Measurements from ENCODE around the gene RASD1.

The RASD1 gene

DNA sequence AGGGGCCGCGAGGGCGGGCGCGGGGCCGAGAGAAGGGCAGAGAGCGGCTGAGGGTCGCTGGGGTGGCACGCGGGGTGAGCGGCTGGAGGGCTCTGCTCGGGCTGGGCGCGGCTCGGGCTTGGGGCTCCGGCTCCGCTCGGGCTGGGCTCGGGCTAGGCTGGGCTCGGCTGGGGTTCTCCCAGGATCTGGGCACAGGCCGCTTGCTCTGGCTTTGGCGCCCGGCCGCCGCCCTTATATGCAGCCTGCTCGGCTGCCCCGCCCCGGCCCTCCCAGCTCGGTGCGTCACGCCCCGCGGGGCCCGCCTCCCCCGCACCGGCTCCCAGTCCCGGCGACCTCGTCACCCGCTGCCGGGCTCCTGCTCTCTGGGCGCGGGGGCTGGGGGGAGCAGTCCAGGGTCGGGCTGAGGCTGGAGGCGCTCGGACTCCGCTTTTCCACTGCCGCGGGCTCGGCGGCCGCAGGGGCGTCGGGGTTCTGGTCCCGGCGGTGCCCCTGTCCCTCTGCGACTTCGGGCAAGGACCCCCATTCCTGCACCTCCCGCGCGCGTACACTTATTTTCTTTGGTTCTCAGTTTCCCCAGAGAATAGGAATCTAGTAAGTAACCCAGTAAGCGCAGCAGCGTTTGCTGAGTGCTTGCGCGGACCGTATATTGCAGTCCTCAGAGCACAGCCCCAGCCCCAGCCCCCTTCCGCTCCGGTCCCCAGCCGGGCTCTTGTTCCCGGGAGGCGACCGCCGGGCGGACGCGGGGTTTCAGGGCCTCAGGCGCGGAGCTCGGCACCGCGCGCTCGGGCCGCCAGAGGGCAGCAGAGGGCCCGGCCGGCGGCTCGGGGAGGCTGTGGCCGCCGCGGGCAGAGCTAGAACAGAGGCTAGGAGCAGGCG, at the start of gene RASD1:
Gene RASD1 (minus strand): TSS at position 207 of the 876 bp plus-strand sequence. CDS start 214 bp downstream, outside the sequence.
- DNase-seq, result peak; percentile 85

DNA sequence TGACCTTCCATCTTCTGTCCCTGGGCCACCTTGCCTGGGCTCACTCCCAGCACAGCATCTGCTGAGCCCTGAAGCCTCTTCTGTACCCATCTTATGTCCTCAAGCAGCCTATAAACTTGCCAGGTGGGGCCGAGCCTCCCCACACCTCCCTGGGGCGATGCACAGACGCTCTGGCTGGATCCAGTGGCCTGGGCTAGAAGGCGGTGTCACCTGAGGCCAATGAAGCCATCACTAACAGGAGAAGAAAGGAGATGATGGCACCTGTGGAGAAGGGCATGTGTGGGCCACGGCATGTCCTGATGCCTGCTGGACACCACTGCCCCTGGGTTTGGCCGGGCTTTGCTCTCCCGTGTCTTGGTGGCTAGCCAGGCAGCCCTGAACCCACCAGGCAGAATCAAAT, 49.8 kb upstream of the RASD1 start:
- no peak for DNase-seq

DNA sequence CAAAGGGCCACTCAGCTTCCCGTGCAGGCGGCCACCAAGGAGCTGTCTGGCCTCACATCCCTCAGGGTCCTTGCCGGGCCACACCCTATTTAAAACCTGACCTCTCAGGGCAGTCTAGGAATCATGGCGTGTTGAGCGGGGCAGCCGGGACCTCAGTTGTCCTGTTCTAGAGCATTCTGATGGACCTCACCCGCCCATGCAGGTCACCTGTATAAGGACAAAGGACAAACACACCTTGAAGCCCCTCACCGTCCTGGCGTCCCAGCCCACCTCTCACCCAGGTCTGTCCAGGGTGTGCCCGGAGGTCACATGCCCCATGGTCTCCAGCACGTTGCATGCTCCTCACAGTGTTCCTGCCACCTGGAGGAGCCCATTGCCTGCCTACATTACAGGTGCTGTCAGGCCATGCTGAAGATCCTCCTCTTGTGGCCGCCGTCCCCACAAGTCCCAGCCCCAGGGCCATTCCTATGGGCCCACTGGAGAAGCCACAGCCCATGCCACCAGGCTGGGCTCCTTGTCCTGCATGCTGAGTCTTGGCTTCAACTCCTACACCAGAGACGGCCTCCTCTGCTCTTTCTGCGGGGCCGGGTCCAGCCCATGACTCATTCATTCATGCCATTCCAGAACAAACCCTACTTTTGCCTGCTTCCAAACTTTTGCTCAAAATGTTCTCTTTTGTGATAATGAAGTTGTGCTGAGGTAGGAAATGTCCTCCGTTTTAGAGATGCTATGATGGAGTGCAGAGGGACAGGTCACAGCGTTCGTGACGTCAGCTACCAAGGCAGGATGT, 49.0 kb upstream of the RASD1 start:
- DNase-seq, result no peak

GRCh38 chr17:17542906-17543635, 46.9 kb upstream of the RASD1 start:
- no peak for DNase-seq

- DNase-seq, result no peak
Observed at GRCh38 chr17:17541640-17542001, 45.4 kb upstream of the RASD1 start.

DNA sequence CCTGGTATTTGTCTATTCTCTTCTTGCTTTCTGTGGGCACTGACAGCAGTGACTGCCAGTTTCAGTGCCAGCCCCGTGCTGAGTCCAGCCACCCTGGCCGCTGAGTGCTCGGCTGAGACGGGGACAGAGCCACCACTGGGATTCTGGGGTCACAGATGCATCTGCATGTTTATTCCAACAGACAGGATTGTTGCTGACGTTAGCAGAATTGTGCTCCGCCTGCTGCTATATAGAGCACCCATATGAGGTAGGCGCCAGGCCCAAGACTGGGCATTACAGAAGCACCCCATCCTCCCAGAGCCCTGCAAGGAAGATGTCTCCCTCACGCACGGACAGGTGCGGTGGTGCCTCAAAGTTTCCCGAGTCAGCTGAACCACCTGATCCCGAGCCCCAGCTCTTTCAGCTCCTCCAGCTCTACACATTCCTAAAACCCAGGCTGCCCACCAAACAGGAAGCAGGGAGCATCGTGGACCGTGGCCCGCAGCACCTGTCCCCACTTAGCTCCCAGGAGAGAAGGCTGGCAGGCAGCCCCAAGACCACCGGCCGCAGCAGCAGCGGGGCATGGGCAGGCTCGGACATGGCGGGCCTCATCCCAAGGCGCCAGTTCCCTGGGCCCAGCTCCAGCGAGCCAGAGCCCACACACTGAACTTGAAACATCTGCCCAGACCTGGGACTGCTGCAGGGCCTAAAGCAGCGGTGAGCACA, 44.9 kb upstream of the RASD1 start:
- DNase-seq, result no peak

GRCh38 chr17:17540278-17540906, 44.2 kb upstream of the RASD1 start:
- no peak for DNase-seq

DNA sequence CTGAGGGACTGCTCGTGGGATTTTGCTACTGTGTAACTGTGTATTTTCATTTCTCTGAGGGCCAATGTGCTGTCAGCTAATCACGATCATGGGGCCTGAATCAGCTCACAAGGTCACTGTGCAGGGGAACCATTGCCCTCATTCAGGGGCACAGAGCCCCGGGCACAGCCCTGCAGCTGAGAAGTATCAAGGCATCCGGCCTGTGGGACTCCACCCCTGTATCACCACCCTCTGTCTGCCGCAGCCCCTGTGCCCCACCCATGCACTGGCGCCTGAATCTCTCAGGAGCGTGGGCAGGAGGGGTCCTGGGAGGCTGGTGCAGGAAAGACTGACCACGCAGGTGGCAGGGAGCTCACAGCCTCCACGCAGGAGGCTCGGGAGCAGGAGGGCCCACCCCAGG, 43.4 kb upstream of the RASD1 start:
- DNase-seq, result no peak

- no peak for DNase-seq
Observed at GRCh38 chr17:17538417-17539391, 42.5 kb upstream of the RASD1 start.

GRCh38 chr17:17537311-17538099, 41.3 kb upstream of the RASD1 start:
- DNase-seq, result no peak

- no peak for DNase-seq
Observed at GRCh38 chr17:17536702-17537101, 40.5 kb upstream of the RASD1 start.

DNA sequence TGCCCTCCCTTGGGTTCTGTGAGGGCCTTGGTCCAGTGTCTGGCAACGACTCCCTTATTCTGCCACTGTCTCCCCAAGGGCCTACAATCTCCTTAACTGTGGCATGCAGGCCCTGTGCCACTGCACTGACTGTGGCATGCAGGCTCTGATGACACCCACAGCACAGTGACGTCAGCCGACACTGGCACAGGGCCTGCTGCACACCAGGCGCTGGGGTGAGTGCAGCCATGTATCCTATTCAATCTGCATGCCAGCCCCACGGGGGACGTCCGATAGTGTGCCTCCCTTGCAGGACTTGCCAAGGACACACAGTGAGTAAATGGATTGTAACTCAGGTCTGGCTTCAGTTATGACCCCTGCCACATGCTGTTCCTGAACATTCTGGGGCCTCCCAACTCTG, 39.8 kb upstream of the RASD1 start:
- DNase-seq, result no peak

- DNase-seq, result no peak
Observed at GRCh38 chr17:17533901-17534441, 37.8 kb upstream of the RASD1 start.

DNA sequence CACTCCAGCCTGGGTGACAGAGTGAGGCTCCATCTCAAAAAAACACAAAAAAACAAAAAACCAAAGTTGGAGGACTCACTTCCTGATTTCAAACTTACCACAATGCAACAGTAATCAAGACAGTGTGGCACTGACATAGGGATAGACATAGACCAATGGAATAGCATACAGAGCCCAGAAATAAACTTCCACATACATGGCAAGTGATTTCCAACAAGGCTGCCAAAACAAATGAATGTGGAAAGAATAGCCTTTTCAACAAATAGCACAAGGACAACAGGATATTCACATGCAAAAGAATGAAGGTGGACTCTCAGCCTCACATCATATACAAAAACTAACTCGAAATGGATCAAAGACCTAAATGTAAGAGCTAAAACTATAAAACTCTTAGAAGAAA, 36.8 kb upstream of the RASD1 start:
- DNase-seq, result no peak

- no peak for DNase-seq
Observed at GRCh38 chr17:17531156-17531555, 35.0 kb upstream of the RASD1 start.

DNA sequence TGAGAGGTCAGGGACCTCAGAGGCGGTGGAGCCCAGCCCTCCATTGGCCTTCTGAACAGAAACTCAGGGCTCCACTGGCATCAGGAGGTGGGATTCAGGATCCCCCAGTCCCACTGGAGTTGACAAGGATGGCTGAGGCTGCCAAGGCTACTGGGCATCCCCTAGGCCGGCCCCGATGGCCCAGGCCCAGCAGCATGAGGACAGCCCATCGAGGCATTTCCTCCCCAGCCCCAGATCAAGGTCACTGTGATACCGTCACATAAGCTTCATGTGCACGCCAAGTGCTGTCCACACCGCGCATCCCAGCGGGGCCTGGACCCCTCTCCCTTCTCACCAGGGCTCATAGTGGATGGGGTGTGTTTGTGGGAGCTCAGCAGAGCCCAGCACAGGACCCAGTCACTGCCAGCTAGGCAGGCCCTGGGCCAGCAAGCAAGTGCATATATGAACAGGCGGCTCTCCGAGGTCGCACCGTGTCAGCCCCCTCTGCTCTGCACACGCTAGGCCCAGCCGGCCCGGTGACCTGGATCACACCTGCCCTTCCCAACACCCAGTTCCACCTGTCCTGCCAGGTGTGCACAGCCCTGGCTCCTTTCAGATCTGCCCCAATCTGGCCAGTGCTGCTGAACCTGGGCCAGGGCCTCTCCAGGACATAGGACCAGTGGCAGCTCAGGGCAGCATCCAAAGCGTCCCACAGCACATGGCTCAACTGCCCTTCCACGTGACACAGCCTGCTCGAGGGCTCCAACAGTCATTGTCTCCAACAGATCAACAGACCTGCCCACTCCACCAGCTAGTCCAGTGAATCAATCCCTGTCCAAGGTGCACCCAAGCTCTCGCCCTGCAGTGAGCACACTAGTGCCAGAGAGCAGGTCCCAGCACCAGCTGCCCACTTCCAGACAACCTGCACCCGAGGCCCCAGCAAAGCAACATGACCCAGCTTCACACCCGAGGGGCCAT, 32.8 kb upstream of the RASD1 start:
- DNase-seq, result no peak

DNA sequence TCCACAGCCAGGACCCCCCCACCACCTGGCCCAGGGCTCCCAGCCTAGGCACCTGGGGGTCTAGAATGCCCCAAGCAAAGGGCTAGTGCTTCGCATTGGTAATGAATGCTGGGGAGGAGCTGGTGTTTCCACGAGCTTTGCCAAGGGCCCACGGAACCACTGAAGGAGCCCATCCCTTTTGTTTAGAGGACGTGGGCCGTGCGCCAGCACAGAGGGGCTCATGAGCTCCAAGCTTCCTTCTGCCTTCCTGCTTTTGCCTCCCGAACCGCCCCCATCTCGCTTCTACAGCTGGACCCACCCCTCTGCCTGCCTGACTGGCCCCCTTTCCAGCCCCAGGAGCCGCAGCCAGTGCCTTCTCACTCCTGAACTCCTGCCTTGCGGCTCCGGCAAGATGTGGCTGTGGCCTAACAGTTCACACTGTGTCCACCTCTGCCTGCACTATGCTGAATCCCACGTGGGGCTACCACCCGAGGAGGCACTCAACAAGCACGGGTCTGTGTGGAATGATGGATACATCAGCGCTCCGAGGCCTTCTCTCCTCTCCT, 31.8 kb upstream of the RASD1 start:
- no peak for DNase-seq

GRCh38 chr17:17527534-17527933, 31.3 kb upstream of the RASD1 start:
- DNase-seq, result no peak

Data from RPMI8226 (cell line).